GM12872 (cell line): ENCODE results near the gene PUS10.

Experiments
- CTCF ChIP-seq: IDR thresholded peaks from 3 replicates; pipeline ENCODE4 v1.5.1; 2011; ENCODE audit warnings: low read depth, mild to moderate bottlenecking, low read length, moderate library complexity; ENCODE audit not compliant: insufficient read depth

The PUS10 gene

GRCh38 chr2:61017003-61017555, 976 bp downstream of the PUS10 start:
- no peak for TF ChIP-seq CTCF

- TF ChIP-seq CTCF = no peak
These were observed 1.6 kb downstream of the PUS10 start for GRCh38 chr2:61016392-61017002.

- no peak for TF ChIP-seq CTCF
These were observed 2.1 kb downstream of the PUS10 start for GRCh38 chr2:61015976-61016375.

- no peak for TF ChIP-seq CTCF
These were observed 3.3 kb downstream of the PUS10 start for GRCh38 chr2:61014763-61015162.

GRCh38 chr2:61013382-61013781, 4.7 kb downstream of the PUS10 start:
- no peak for TF ChIP-seq CTCF

- TF ChIP-seq CTCF = no peak
These were observed 6.4 kb downstream of the PUS10 start for GRCh38 chr2:61011678-61012077.

GRCh38 chr2:61009355-61009754, 8.7 kb downstream of the PUS10 start:
- TF ChIP-seq CTCF = no peak
